Cardiac muscle cell (in vitro differentiated cells and primary cell): Measurements from ENCODE around the gene YPEL2. TPM values are rescaled to one million over a fixed set of nuclear protein-coding genes. Genes with fewer than 3 reads are reported as not detected.
A peak's percentile ranks its signal among the peaks of the same experiment; 100 is the strongest.

Experiments used
- DNase-seq, 2 donors: peaks; one replicate each; pipeline versions ENCODE4 v3.0.0 to v3.0.0-alpha.2; 2010 to 2017; ENCODE audit warnings: low read depth in 1 of 2, low spot score in 1 of 2
- H3K27ac ChIP-seq: fragments of 200-600 bp; sonication (generic); 2 replicates; pipeline ENCODE4 v1.5.1; 2016
- H3K27me3 ChIP-seq: fragments of 200-600 bp; sonication (generic); 2 replicates; pipeline ENCODE4 v1.6.0; 2016; ENCODE audit warnings: control low read depth
- H3K36me3 ChIP-seq: fragments of 200-600 bp; sonication (generic); 2 replicates; pipeline ENCODE4 v1.5.1; 2016; ENCODE audit warnings: control low read depth
- H3K4me1 ChIP-seq: fragments of 200-600 bp; sonication (generic); 2 replicates; pipeline ENCODE4 v1.8.1; 2017; ENCODE audit warnings: low read depth, mild to moderate bottlenecking, mixed run types
- H3K4me3 ChIP-seq: fragments of 200-600 bp; sonication (generic); 2 replicates; pipeline ENCODE4 v1.5.1; 2016; ENCODE audit warnings: mild to moderate bottlenecking
- H3K9me3 ChIP-seq: fragments of 200-600 bp; sonication (generic); 2 replicates; pipeline ENCODE4 v1.5.1; 2017; ENCODE audit warnings: low read depth, mild to moderate bottlenecking, control low read depth
- CTCF ChIP-seq: IDR thresholded peaks from 2 replicates; pipeline ENCODE4 v1.5.1; 2012; ENCODE audit warnings: low read depth, mild to moderate bottlenecking, low read length
- polyA plus RNA-seq: library from polyadenylated mRNA; unstranded; fragments of >200 nt; fragmentation: Nextera tagmentation; extraction: Ambion mirVana; gene quantifications from 2 replicates; pipeline ENCODE4 v1.2.1, GENCODE V29; 2016
- total RNA-seq: library from RNA; depleted of rRNA; stranded (reverse); fragments of >200 nt; gene quantifications from 2 replicates; pipeline ENCODE4 v1.2.3, GENCODE V29; 2016

Gene YPEL2
- total and polyA plus RNA-seq, 2 experiments from 2014 or later = 79.3 to 80.7 TPM

GRCh38 chr17:59413014-59413766 lies 81.7 kb downstream of the YPEL2 start:
- Histone ChIP-seq H3K4me1 (peaks cover 48% of the 10 kb centered on the region), H3K4me3 (no peak overlapping the region), H3K27me3 (no peaks in the 10 kb centered on the region), H3K27ac (peak overlapping the region; percentile 93), H3K9me3 (no peaks in the 10 kb centered on the region), H3K36me3 (no peaks in the 10 kb centered on the region)
- no peak for TF ChIP-seq CTCF
- no peak for DNase-seq

GRCh38 chr17:59415397-59415796 lies 83.9 kb downstream of the YPEL2 start:
- Histone ChIP-seq H3K4me3 (no peak overlapping the region), H3K36me3 (no peaks in the 10 kb centered on the region), H3K4me1 (peaks cover 65% of the 10 kb centered on the region), H3K27ac (peak overlapping the region; percentile 93), H3K27me3 (no peaks in the 10 kb centered on the region), H3K9me3 (no peaks in the 10 kb centered on the region)
- TF ChIP-seq CTCF = no peak
- no peak for DNase-seq

- no peak for TF ChIP-seq CTCF
- peaks cover 71% of the 10 kb centered on the region for H3K4me1 ChIP-seq
- DNase-seq = peak in 1 of 2 donors; percentile 74
- peak overlapping the region; percentile 93 for H3K27ac ChIP-seq
- no peaks in the 10 kb centered on the region for H3K36me3 ChIP-seq
- no peaks in the 10 kb centered on the region for H3K9me3 ChIP-seq
- no peak overlapping the region for H3K4me3 ChIP-seq
- H3K27me3 ChIP-seq = no peaks in the 10 kb centered on the region
Measured at GRCh38 chr17:59416184-59416583, 84.7 kb downstream of the YPEL2 start.

GRCh38 chr17:59417452-59417851 lies 86.0 kb downstream of the YPEL2 start:
- no peak for TF ChIP-seq CTCF
- Histone ChIP-seq H3K27ac (peak overlapping the region; percentile 93), H3K27me3 (no peaks in the 10 kb centered on the region), H3K36me3 (no peaks in the 10 kb centered on the region), H3K4me3 (no peak overlapping the region), H3K9me3 (no peaks in the 10 kb centered on the region), H3K4me1 (peaks cover 81% of the 10 kb centered on the region)
- DNase-seq = no peak

- peak overlapping the region; percentile 93 for H3K27ac ChIP-seq
- no peak for TF ChIP-seq CTCF
- DNase-seq = no peak
Measured at GRCh38 chr17:59418732-59419166, 87.3 kb downstream of the YPEL2 start.

More at GRCh38 chr17:59418732-59419166, 87.3 kb downstream of the YPEL2 start:
- Histone ChIP-seq H3K27me3 (no peaks in the 10 kb centered on the region), H3K4me3 (no peak overlapping the region), H3K9me3 (no peaks in the 10 kb centered on the region), H3K36me3 (no peaks in the 10 kb centered on the region), H3K4me1 (peaks cover 81% of the 10 kb centered on the region)
